NCI-H82 (cell line): ENCODE measurements around the gene UBTF.

Experiments
- DNase-seq: peaks from one replicate; lab custom pipeline; 2025; lab: John Stamatoyannopoulos, UW

The UBTF gene

DNA sequence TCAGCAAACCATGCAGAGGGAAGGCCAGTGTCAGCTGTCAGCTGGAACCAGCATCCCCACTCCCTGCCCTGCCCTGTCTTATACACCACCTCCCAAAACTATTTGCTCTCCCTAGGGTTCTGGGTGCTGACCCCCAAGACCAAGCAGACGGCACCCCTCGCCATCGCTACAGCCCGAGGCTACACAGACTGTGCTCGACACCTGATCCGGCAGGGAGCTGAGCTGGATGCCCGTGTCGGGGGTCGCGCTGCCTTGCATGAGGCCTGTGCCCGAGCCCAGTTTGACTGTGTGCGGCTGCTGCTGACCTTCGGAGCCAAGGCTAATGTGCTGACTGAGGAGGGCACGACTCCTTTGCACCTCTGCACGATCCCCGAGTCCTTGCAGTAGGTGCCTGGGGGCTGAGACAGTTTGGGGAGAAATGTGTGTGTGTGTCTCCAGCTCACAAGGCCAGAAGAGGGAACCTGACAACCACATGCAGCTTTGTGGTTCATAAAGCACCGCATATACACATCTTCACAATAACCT is 47.5 kb downstream of the UBTF start:
- no peak for DNase-seq

DNA sequence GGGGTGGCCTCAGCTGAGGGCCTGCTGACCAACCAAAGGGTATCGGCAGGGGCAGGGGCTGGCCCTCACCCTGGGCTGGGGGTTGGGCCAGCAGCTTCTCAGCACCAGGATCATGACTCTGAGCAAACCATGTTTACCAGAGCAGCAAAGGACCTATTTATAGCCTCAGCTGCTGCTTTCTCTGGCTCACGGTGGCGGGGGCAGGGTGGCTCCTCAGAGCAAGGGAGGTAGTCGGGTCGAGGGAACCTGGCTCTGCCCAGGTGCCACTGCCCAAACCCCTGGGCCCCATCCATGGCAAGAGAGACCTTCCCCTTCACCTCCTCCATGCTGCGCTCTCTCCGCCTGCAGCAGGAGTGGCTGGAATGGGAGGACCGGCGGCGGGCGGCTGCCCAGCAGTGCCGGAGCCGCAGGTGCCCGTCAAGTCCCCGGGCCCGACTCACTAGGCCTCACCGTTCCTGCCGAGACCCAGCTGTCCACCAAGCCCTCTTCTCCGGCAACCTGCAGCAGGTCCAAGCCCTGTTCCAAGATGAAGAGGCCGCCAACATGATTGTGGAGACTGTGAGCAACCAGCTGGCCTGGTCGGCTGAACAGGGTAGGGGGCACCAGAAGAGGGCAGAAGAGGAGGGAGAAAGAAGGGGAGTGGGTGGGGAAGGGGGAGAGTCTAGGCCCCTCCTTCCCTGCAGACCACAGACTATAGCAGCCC is 48.8 kb downstream of the UBTF start, which contains the start of gene ASB16:
TSS of gene ASB16 (plus strand) at position 206 of the 703 bp plus-strand sequence. CDS start at position 292, 86 bp downstream.
- peak; percentile 58 for DNase-seq

DNA sequence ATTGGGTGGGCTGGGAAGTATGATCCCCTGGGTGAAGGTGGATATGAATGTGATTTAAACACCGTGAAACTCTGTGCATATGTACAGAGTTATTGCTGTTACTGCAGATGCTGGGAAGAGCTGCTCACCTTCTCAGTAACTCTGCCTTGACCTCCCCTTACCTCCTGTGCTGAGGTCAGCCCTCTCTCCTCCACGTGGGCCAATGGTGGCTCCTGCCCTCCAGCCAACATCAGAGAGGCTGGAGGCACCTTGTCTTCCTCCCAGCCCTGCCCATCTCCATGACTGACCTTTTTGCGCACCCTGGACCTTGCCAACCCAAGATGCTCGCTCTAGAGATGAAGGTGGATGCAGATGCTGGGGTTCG is 49.4 kb downstream of the UBTF start:
- DNase-seq, result no peak

DNA sequence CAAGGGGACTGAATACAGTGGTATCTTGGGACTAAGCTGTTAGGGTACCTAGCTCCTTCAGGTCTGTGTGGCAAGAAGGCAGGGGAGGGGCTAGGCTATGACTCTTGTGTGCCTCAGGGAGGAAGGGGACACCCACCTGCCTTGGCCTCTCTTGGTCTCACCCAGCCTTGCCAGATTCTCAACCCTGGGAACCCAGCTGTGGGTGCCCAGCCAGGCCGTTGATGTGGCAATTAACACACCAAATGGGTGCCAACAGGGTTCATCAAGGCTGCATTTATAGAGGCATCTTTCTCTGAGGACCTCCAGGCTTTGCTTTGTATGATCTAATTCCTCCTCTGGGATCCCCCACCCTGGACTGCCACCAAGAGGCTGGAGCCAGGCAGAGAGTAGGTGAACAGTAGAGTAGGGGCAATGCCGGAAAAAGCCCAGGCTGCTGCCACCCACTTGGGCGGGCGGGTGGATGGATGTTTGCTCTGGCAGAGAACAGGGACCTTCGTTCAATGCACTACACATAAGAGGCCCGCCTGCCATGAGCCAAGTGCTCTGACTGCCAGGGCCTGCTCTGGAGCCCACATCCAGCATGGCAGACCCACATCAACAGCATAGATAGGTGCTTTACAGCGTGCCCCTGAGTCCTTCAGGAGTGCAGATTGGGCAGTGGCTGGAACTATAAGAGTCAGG is 52.2 kb downstream of the UBTF start:
- no peak for DNase-seq

DNA sequence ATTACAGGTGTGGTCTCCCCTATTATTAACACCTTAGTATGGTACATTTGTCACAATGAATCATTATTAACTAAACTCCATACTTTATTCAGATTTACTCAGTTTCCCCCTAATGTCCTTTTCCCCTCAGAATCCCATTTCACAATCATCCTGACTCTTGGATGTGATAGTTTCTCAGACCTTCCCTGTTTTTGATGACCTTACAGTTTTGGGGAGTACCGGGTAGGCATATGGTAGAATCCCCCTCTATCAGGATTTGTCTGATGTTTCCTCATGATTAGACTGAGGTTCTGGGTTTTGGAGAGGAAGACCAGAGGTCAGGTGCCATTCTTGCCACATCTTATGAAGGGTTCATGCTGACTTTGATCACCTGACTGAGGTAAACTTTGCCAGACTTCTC is 55.0 kb downstream of the UBTF start:
- no peak for DNase-seq

DNA sequence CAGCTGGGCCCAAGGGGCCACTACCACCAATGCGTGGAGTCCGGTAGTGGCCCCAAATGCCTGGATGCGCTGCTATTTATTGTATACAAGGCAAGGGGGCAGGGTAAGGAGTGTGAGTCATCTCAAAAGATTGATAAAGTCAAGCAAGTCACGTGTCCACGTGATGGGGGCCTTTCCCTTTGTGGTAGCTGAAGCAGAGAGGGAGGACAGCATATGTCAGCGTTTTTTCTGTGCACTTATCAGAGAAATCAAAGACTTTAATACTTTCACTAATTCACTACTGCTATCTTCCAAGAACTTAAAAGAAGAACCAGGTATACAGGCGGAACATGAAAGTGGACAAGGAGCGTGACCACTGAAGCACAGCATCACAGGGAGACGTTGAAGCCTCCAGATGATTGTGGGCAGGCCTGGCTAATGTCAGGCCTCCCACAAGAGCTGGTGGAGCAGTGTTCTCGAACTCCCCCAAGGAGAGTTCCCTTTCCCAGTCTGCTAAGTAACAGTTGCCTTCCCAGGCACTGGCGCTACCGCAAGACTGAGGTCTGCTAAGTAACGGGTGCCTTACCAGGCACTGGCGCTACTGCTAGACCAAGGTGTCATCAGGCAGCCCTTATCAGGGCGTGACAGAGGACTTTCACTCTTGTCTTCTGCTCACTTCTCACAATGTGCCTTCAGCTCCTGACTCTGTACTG is 59.8 kb downstream of the UBTF start:
- no peak for DNase-seq

DNA sequence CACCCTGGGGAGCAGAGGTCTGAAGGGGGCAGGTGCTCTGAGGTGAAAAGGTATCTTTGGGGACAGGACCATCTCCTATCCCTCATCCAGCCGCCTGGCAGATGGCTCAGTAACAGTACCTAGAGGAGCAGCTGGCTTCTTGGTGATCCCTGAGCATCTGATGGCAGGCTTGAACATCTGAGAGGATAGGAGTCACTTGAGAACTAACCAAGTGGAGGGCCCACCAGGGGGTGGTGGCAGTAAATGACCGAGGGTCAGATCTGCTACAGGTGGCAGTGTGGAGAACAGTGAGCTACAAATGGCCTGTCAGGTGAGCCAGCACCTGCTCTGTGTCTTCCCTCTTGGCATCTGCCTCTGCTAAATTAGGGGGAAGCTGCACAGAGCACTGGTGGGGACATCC is 64.0 kb downstream of the UBTF start:
- DNase-seq, result peak; percentile 29
